Measurements from ENCODE around the gene ARHGEF19.
A peak's percentile ranks its signal among the peaks of the same experiment; 100 is the strongest.
"Not testable (repeated sequence)": the region's sequence is repeated elsewhere in the genome, so short reads cannot be mapped to it uniquely, and the experiment has no call there.

The ARHGEF19 gene

GRCh38 chr1:16163608-16164212 is 48.7 kb downstream of the ARHGEF19 start:
- not testable (repeated sequence) for DNase-seq

GRCh38 chr1:16162163-16162822 is 50.2 kb downstream of the ARHGEF19 start:
- DNase-seq, result no peak

GRCh38 chr1:16161717-16162116 is 50.7 kb downstream of the ARHGEF19 start:
- DNase-seq, result no peak

GRCh38 chr1:16158993-16159831 is 53.2 kb downstream of the ARHGEF19 start:
- no peak for DNase-seq

- DNase-seq, result no peak
Observed at GRCh38 chr1:16158025-16158424, 54.4 kb downstream of the ARHGEF19 start.

GRCh38 chr1:16156848-16157495 is 55.5 kb downstream of the ARHGEF19 start:
- no peak for DNase-seq

- no peak for DNase-seq
Observed at GRCh38 chr1:16155537-16156410, 56.7 kb downstream of the ARHGEF19 start, which contains the start of gene EPHA2. Gene EPHA2, minus strand, starts transcription at chr1:16156069. Its CDS starts 137 bp downstream, at chr1:16155932.

- no peak for DNase-seq
Observed at GRCh38 chr1:16153999-16154673, 58.3 kb downstream of the ARHGEF19 start.

- DNase-seq, result no peak
Observed at GRCh38 chr1:16153096-16153998, 59.1 kb downstream of the ARHGEF19 start.

GRCh38 chr1:16152481-16153087 is 59.9 kb downstream of the ARHGEF19 start:
- no peak for DNase-seq

- no peak for DNase-seq
Observed at GRCh38 chr1:16151995-16152384, 60.5 kb downstream of the ARHGEF19 start.

GRCh38 chr1:16151196-16151994 is 61.1 kb downstream of the ARHGEF19 start:
- peak; percentile 60 for DNase-seq

GRCh38 chr1:16150508-16150907 is 61.9 kb downstream of the ARHGEF19 start:
- DNase-seq, result no peak

GRCh38 chr1:16149702-16150488 is 62.6 kb downstream of the ARHGEF19 start:
- no peak for DNase-seq

GRCh38 chr1:16149146-16149545 is 63.3 kb downstream of the ARHGEF19 start:
- DNase-seq, result no peak

GRCh38 chr1:16148329-16149092 is 63.9 kb downstream of the ARHGEF19 start:
- no peak for DNase-seq

All from NCI-H1092 treated with DMSO at 0.1 percent for 48 hours (cell line).